DOHH2 (cell line): ENCODE data around the gene ADAMTS16.

Experiments used
- EZH2phosphoT487 ChIP-seq: fragments of 200-600 bp; sonication (generic); IDR thresholded peaks from 2 replicates; pipeline ENCODE4 v1.6.1; 2017; ENCODE audit warnings: borderline replicate concordance, mild to moderate bottlenecking, antibody characterized with exemption, low read length, moderate library complexity, mixed read lengths
- TF ChIP-seq, protein P1 (sequence below): fragments of 200-600 bp; sonication (generic); IDR thresholded peaks from one replicate; pipeline ENCODE4 v1.5.1; 2014; ENCODE audit warnings: antibody characterized with exemption, mild to moderate bottlenecking, low read depth, low read length; ENCODE audit not compliant: poor library complexity, severe bottlenecking

DNA sequence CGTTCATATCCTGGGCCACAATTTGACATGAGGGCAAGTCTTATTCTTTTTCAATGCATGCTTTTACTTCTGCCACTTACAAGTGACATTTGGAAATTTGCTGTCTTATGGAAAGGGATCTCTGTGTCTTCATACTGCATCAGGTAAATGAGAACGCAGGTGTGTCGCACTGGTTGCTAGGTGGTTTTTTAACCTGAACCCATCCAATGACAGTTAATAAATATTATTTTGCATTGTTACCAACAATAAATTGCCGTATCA lies 1.1 kb downstream of the ADAMTS16 start:
- TF ChIP-seq, protein P1, sequence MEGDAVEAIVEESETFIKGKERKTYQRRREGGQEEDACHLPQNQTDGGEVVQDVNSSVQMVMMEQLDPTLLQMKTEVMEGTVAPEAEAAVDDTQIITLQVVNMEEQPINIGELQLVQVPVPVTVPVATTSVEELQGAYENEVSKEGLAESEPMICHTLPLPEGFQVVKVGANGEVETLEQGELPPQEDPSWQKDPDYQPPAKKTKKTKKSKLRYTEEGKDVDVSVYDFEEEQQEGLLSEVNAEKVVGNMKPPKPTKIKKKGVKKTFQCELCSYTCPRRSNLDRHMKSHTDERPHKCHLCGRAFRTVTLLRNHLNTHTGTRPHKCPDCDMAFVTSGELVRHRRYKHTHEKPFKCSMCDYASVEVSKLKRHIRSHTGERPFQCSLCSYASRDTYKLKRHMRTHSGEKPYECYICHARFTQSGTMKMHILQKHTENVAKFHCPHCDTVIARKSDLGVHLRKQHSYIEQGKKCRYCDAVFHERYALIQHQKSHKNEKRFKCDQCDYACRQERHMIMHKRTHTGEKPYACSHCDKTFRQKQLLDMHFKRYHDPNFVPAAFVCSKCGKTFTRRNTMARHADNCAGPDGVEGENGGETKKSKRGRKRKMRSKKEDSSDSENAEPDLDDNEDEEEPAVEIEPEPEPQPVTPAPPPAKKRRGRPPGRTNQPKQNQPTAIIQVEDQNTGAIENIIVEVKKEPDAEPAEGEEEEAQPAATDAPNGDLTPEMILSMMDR = no peak
- no peak for TF ChIP-seq EZH2phosphoT487
